GM21619 (cell line): ENCODE measurements around the gene AGPAT4.
"Not testable (repeated sequence)": the region's sequence is repeated elsewhere in the genome, so short reads cannot be mapped to it uniquely, and the experiment has no call there.

ENCODE experiments used
- ATAC-seq: cut with Tn5 transposase; IDR thresholded peaks from one replicate; pipeline ENCODE4 v1.9.1; 2021; ENCODE audit not compliant: unreplicated experiment

Gene AGPAT4

DNA sequence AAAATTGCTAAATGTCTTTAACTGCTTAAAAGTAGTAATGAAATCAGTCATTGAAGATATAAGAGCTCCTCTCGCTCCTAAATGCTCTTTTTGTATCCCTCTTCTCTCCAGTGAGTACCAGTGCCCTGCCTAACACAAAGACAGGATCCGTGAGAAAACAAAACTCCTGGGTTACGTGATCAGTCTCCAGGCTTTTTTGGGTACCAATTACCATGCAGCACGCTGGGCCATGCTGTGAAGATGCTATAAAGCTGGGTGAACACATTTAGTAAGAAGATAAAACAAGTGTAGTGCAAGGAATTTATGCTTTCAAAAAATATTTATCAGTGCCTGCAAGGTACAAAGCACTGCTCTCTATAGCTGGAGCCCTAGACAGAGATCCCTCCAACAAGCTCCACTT lies 66.7 kb downstream of the AGPAT4 start:
- no peak for ATAC-seq

DNA sequence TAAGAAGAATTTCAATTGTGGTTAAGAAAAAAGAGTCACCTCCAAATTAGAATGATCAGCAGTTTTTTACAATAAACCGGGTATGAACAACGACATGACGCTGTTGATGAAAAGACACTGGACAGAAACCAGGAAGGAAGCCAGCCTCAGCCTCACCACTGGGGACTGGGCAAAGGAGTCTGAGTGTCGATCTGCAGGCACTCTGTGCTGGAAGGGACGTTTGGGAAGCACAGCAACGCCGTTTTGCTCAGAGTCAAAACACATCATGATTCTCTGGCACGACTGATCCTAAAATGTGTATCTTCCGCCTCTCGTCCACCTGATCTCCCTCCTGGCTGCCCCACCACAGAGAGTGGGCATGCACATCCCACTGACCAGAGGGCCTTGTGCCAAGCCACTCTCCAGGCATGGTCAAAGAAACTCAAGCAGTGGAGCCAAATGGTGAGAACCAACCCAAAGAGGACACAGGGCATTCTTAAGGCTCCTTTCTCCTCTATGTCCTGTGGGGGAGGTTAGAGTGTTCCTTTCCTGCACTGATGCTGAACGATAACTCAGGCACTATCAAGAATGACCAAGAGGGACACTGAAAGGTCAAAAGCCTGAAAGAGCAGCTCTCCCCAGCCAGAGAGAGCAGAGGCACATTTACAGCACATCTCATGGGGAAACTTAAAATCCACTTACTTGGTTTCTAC lies 68.8 kb downstream of the AGPAT4 start:
- ATAC-seq = no peak

DNA sequence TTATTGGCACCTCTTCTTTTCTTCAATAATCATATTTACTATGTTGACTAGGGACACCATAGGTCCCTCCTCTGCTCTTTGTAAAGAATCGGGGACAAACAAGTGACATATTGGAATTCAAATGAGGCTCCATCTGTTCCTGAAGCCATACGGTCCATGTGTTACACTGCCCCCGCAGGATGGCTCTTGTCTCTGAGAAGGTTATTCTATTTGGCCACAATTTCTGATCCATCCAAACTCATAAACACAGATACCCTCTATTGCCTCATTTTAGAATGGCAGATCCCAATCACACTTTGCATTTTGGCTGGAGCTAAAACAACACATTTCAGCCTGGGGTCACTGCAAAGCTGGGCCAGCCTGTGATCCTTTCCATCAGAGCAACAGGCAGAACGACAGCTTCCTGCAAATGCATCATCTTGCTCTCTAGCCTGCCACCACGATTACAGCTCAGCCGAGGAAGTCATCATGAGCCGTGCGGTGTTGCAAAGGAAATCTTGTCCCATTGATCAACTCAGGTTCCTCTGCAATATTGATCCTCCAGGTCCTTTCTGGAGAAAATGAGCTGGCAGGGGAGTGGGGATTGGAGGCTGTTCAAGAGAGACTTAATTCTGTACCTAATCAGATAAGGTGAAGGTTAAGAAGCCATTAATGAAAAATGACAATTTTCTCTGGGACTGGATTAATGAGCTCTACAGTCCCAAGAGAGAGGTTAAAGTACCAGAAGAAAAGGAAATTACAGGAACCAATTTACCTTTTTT lies 73.1 kb downstream of the AGPAT4 start:
- no peak for ATAC-seq

DNA sequence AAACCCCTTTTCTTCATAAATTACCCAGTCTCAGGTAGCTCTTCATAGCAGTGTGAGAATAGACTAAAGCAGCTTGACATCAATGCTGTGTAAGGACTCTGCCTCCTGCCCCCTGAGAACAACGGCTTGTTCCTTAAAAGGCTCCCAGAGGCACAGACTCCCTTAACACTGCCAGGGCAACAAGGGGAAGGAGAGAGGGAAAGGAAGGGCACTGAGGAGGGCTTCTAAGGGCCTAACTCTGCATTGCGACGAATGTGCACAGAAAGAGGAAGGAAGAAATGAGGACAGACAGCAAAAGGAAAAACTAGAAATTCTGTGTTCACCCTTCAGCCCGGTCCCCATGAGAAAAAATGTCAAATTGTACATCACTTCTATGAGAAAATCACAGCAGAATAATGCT lies 74.0 kb downstream of the AGPAT4 start:
- no peak for ATAC-seq

GRCh38 chr6:161198783-161199460 lies 74.9 kb downstream of the AGPAT4 start:
- no peak for ATAC-seq

DNA sequence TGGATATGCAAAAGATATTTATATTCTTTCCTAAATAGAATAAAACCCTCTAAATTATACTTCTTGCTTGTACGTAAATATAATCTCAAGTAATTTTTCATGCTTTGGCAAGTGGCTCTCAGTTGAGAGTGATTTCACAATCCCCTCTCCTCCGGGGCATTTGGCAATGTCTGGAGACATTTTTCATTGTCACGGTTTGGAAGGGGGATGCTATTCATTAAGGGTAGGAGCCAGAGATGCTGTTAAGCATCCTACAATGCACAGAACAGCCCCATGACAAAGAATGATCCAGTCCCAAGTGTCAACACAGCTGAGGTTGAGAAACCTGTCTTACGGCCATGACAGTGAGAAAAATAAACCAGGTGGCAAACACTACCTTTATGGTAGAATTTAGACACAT lies 75.7 kb downstream of the AGPAT4 start:
- no peak for ATAC-seq

DNA sequence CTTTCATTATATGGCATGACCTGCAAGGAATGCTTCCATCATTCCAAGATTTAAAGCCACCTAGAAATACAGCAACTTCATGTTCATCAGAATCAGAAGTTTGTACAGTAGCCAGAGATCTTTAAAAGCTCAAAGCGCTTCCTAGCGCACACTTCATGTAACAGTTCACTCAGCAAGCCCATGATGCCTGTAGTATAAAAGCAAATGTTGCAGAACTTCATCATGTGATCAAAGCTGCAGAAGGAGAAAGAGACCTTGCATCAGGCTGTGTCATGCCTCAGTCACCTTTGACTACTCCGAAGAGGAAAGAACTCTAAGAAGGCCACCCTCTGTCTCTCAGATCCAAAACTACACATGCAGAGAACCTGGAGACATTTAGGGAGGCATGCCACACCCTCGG lies 78.5 kb downstream of the AGPAT4 start:
- ATAC-seq = no peak

GRCh38 chr6:161194374-161194773 lies 79.5 kb downstream of the AGPAT4 start:
- ATAC-seq = no peak

GRCh38 chr6:161192636-161193411 lies 81.0 kb downstream of the AGPAT4 start:
- ATAC-seq = no peak

GRCh38 chr6:161191671-161192070 lies 82.2 kb downstream of the AGPAT4 start:
- no peak for ATAC-seq

- ATAC-seq = no peak
Measured at GRCh38 chr6:161191007-161191406, 82.9 kb downstream of the AGPAT4 start.

GRCh38 chr6:161189891-161190290 lies 84.0 kb downstream of the AGPAT4 start:
- no peak for ATAC-seq

- no peak for ATAC-seq
Measured at GRCh38 chr6:161188547-161189465, 85.1 kb downstream of the AGPAT4 start.

DNA sequence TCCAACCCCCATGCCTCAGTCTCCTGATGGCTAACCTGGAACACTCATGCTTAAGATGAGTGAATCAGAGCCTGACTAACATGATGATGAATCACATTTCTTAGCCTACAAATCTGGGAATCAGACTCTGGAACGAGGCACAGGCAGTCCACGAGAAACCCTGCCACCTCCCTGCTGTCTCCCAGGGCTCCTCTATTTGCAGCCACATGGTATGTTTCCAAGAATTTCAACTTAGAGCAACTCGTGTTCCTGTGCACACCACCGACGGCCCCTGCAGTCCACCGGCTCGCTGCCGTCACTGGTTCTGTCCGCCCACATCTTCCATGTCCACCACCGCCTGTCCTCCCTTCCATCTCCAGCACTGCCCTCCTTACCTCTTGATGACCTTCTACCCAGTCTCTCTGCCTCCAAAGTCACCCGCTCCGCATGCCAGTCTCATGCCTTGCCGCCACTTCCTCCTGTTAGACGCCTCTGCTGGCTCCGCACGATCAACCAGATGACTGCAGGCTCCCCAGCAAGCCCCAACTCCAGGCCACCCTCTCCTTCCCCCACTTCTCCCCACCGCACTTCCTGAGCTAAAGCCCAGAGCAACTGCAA lies 87.6 kb downstream of the AGPAT4 start:
- ATAC-seq = no peak

DNA sequence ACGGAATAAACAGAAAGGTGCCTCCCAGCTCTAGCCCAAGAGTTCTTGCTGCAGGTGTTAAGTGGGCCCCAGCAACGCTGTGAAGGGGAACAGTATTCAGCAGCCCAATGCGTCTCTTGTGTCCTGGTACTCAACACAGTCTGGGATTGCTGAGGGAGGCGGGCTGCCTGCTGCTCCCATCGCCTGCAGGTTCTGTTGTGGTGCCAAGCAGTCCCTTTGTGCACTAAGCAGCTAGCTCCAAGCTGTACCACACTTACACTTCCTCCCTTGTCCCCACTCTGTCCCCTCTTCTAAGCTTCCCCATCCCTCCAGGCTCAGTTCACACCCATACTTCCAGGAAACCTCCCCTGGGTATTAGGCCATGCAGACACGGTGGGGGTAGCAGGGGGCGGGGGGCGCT lies 92.7 kb downstream of the AGPAT4 start:
- no peak for ATAC-seq

DNA sequence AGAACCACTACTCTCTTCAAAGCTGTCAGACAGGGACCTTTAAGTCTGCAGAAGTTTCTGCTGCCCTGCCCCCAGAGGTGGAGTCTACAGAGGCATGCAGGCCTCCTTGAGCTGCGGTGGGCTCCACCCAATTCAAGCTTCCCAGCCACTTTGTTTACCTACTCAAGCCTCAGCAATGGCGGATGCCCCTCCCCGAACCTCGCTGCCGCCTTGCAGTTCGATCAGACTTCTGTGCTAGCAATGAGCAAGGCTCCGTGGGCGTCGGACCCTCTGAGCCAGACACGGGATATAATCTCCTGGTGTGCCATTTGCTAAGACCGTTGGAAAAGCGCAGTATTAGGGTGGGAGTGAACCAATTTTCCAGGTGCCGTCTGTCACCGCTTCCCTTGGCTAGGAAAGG lies 95.7 kb downstream of the AGPAT4 start:
- ATAC-seq = not testable (repeated sequence)

DNA sequence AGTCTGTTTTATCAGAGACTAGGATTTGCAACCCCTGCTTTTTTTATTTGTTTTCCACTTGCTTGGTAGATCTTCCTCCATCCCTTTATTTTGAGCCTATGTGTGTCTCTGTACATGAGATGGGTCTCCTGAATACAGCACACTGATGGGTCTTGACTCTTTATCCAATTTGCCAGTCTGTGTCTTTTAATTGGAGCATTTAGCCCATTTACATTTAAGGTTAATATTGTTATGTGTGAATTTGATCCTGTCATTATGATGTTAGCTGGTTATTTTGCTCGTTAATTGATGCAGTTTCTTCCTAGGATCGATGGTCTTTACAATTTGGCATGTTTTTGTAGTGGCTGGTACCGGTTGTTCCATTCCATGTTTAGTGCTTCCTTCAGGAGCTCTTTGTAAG lies 97.4 kb downstream of the AGPAT4 start:
- not testable (repeated sequence) for ATAC-seq

DNA sequence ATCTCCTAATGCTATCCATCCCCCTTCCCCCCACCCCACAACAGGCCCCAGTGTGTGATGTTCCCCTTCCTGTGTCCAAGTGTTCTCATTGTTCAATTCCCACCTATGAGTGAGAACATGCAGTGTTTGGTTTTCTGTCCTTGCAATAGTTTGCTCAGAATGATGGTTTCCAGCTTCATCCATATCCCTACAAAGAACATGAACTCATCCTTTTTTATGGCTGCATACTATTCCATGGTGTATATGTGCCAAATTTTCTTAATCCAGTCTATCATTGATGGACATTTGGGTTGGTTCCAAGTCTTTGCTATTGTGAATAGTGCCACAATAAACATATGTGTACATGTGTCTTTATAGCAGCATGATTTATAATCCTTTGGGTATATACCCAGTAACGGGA lies 101.1 kb downstream of the AGPAT4 start:
- not testable (repeated sequence) for ATAC-seq

- ATAC-seq = no peak
Measured at GRCh38 chr6:161171207-161171606, 102.7 kb downstream of the AGPAT4 start.

GRCh38 chr6:161169696-161170095 lies 104.2 kb downstream of the AGPAT4 start:
- ATAC-seq = no peak
